HG02885 (cell line): Measurements from ENCODE around the gene CEACAM8.
"Not testable (repeated sequence)": the region's sequence is repeated elsewhere in the genome, so short reads cannot be mapped to it uniquely, and the experiment has no call there.

Source experiments
- ATAC-seq: cut with Tn5 transposase; IDR thresholded peaks from one replicate; pipeline ENCODE4 v1.9.1; 2021; ENCODE audit warnings: mild to moderate bottlenecking; ENCODE audit not compliant: unreplicated experiment, poor library complexity

CEACAM8 gene

GRCh38 chr19:42547929-42548328 lies 46.8 kb downstream of the CEACAM8 start:
- no peak for ATAC-seq

GRCh38 chr19:42546831-42547500 lies 47.8 kb downstream of the CEACAM8 start:
- ATAC-seq = no peak

GRCh38 chr19:42544146-42544545 lies 50.6 kb downstream of the CEACAM8 start:
- ATAC-seq = no peak

GRCh38 chr19:42542791-42543190 lies 51.9 kb downstream of the CEACAM8 start:
- no peak for ATAC-seq

- no peak for ATAC-seq
These were observed 54.6 kb downstream of the CEACAM8 start for GRCh38 chr19:42540071-42540553.

GRCh38 chr19:42538841-42539709 lies 55.6 kb downstream of the CEACAM8 start:
- no peak for ATAC-seq

- ATAC-seq = not testable (repeated sequence)
These were observed 59.4 kb downstream of the CEACAM8 start for GRCh38 chr19:42535276-42535675.

- ATAC-seq = no peak
These were observed 60.3 kb downstream of the CEACAM8 start for GRCh38 chr19:42534391-42534790.

- ATAC-seq = no peak
These were observed 61.8 kb downstream of the CEACAM8 start for GRCh38 chr19:42532891-42533290.

- ATAC-seq = no peak
These were observed 63.4 kb downstream of the CEACAM8 start for GRCh38 chr19:42531313-42531712.
